ENCODE data around the gene DGKH.

The DGKH gene

DNA sequence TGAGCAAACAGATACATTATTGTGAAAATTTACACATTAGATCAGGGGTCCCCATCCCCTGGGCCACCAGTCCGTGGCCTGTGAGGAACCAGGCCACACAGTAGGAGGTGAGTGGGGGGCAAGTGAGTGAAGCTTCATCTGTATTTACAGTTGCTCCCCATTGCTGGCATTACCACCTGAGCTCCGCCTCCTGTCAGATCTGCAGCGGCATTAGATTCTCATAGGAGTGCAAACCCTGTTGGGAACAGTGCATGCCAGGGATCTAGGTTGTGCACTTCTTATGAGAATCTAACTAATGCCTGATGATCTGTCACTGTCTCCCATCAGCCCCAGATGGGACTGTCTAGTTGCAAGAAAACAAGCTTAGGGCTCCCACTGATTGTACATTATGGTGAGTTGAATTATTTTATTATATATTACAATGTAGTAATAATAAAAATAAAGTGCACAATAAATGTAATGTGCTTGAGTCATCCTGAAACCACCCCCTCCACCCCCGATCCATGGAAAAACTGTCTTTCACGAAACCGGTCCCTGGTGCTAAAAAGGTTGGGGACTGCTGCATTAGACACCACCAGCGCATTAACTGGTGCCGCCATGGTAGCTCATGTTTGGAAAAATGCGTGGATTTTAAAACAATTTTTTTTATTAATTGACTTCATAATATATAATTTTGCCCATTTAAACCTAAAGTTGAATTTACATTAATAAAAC lies 51.7 kb downstream of the DGKH start:
- Histone ChIP-seq H3K9me2 (replicated peaks; ENCODE audit: control insufficient read depth, low read length) (no peaks in the 10 kb centered on the region), H3K36me3 (ENCODE audit: control insufficient read depth, low read length) (no peaks in the 10 kb centered on the region), H3F3A (ENCODE audit: control insufficient read depth, insufficient read depth) (no peaks in the 10 kb centered on the region), H3K79me2 (ENCODE audit: control insufficient read depth, low read length) (peaks cover 17% of the 10 kb centered on the region), H3K9me3 (ENCODE audit: control insufficient read depth, insufficient read depth, low read length) (no peaks in the 10 kb centered on the region), H3K4me3 (ENCODE audit: low read length) (no peak overlapping the region), H4K20me1 (ENCODE audit: control insufficient read depth, insufficient read depth, low read depth, low read length) (no peaks in the 10 kb centered on the region), H3K4me2 (ENCODE audit: low read length) (no peak overlapping the region), H3K27me3 (ENCODE audit: control insufficient read depth, low read length) (no peaks in the 10 kb centered on the region), H3K4me1 (ENCODE audit: control insufficient read depth, low read length) (no peaks in the 10 kb centered on the region), H3K27ac (ENCODE audit: low read depth, low read length) (no peak overlapping the region)
- TF ChIP-seq, protein P1, sequence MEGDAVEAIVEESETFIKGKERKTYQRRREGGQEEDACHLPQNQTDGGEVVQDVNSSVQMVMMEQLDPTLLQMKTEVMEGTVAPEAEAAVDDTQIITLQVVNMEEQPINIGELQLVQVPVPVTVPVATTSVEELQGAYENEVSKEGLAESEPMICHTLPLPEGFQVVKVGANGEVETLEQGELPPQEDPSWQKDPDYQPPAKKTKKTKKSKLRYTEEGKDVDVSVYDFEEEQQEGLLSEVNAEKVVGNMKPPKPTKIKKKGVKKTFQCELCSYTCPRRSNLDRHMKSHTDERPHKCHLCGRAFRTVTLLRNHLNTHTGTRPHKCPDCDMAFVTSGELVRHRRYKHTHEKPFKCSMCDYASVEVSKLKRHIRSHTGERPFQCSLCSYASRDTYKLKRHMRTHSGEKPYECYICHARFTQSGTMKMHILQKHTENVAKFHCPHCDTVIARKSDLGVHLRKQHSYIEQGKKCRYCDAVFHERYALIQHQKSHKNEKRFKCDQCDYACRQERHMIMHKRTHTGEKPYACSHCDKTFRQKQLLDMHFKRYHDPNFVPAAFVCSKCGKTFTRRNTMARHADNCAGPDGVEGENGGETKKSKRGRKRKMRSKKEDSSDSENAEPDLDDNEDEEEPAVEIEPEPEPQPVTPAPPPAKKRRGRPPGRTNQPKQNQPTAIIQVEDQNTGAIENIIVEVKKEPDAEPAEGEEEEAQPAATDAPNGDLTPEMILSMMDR (IDR thresholded peaks at IDR 0.05; ENCODE audit: low read depth, low read length, poor library complexity, severe bottlenecking) = no peak
- no peak for TF ChIP-seq EZH2phosphoT487 (IDR thresholded peaks at IDR 0.05; ENCODE audit: borderline replicate concordance, low read length)

DNA sequence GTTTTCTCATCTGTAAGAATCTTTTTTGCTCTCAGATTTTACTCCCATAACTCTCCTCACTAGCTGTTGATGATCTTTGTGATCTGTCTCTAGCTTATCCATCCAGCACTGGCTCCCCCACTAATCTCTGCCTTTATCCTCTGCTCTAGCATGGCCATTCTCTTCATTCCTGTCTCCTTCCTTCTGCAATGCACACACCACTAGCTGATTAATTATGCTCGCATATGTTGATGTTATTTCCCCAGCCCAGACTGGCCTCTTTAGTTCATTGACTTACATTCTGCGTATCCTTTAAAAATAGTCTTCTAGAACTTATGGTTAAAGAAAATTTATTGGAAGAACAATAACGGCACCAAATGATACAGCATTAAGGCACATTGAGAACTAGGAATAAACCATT lies 52.5 kb downstream of the DGKH start:
- Histone ChIP-seq H3K79me2 (ENCODE audit: control insufficient read depth, low read length) (peaks cover 17% of the 10 kb centered on the region), H3K9me3 (ENCODE audit: control insufficient read depth, insufficient read depth, low read length) (no peaks in the 10 kb centered on the region), H3K4me1 (ENCODE audit: control insufficient read depth, low read length) (no peaks in the 10 kb centered on the region)

DNA sequence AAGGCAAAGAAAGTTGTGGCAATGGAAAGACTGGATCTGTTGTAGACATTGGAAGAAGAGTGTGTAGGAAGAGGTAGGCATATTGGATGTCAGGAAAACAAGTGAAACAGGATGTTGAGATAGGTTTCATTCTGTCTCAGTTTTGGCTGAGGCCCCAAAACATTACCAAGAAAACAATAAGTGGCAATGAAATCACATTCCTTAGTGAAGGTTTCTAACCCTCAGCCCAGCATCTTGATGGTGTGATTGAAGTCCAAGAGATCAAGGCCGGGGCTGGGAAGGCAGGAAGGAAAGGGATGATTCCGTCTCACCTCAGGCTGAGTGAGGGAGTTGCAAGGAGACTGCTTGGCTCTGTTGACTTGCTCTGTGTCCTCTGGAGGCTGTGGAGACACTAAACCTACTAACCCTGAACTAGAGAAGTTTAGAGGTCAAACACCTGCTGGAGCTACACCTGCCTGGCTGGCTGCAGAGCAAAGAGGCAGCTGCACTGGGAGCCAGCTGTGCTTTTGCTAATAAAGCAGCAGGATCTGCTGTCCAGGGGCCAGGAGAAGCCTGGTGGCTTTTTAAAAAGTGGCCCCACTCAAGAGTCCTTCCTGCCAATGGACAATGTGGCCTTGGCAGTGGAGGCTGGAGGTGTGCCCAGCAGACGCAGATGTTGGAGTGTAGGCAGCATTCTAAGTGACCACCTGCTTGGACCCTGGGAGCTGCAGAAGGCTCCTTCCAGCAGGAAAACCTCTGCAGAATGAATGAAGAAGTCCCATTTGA lies 53.6 kb downstream of the DGKH start:
- H3K4me2 ChIP-seq (ENCODE audit: low read length) = no peak overlapping the region
- H3K4me3 ChIP-seq (ENCODE audit: low read length) = no peak overlapping the region

More for the DNA sequence above, 52.5 kb downstream of the DGKH start:
- TF ChIP-seq, protein P1 (IDR thresholded peaks at IDR 0.05; ENCODE audit: low read depth, low read length, poor library complexity, severe bottlenecking) = no peak
- no peak for TF ChIP-seq EZH2phosphoT487 (IDR thresholded peaks at IDR 0.05; ENCODE audit: borderline replicate concordance, low read length)
- H4K20me1 ChIP-seq (ENCODE audit: control insufficient read depth, insufficient read depth, low read depth, low read length) = no peaks in the 10 kb centered on the region
- no peak overlapping the region for H3K4me2 ChIP-seq (ENCODE audit: low read length)
- no peak overlapping the region for H3K27ac ChIP-seq (ENCODE audit: low read depth, low read length)
- H3F3A ChIP-seq (ENCODE audit: control insufficient read depth, insufficient read depth) = no peaks in the 10 kb centered on the region
- H3K4me3 ChIP-seq (ENCODE audit: low read length) = no peak overlapping the region
- H3K9me2 ChIP-seq (replicated peaks; ENCODE audit: control insufficient read depth, low read length) = no peaks in the 10 kb centered on the region
- H3K27me3 ChIP-seq (ENCODE audit: control insufficient read depth, low read length) = no peaks in the 10 kb centered on the region
- H3K36me3 ChIP-seq (ENCODE audit: control insufficient read depth, low read length) = no peaks in the 10 kb centered on the region

More for the DNA sequence above, 53.6 kb downstream of the DGKH start:
- Histone ChIP-seq H3K79me2 (ENCODE audit: control insufficient read depth, low read length) (peaks cover 17% of the 10 kb centered on the region), H3K27me3 (ENCODE audit: control insufficient read depth, low read length) (no peaks in the 10 kb centered on the region), H3K9me3 (ENCODE audit: control insufficient read depth, insufficient read depth, low read length) (no peaks in the 10 kb centered on the region), H3F3A (ENCODE audit: control insufficient read depth, insufficient read depth) (no peaks in the 10 kb centered on the region), H4K20me1 (ENCODE audit: control insufficient read depth, insufficient read depth, low read depth, low read length) (no peaks in the 10 kb centered on the region), H3K4me1 (ENCODE audit: control insufficient read depth, low read length) (no peaks in the 10 kb centered on the region), H3K9me2 (replicated peaks; ENCODE audit: control insufficient read depth, low read length) (no peaks in the 10 kb centered on the region), H3K27ac (ENCODE audit: low read depth, low read length) (no peak overlapping the region), H3K36me3 (ENCODE audit: control insufficient read depth, low read length) (no peaks in the 10 kb centered on the region)
- TF ChIP-seq, protein P1 (IDR thresholded peaks at IDR 0.05; ENCODE audit: low read depth, low read length, poor library complexity, severe bottlenecking) = no peak
- TF ChIP-seq EZH2phosphoT487 (IDR thresholded peaks at IDR 0.05; ENCODE audit: borderline replicate concordance, low read length) = no peak
